ACHN (cell line): ENCODE measurements around the gene SAMD11.
"Not testable (repeated sequence)": the region's sequence is repeated elsewhere in the genome, so short reads cannot be mapped to it uniquely, and the experiment has no call there.

Experiments
- DNase-seq: peaks from one replicate; pipeline ENCODE4 v3.0.0-alpha.2; 2015
- in situ Hi-C: cut with HindIII; loops from 2 replicates; pipeline ENCODE4 v1.10.0; 2017; ENCODE audit warnings: low sequenced_read_pairs, low pct_ligation_motif_present, low pct_unique_long_range_greater_than_20kb

The SAMD11 gene

DNA sequence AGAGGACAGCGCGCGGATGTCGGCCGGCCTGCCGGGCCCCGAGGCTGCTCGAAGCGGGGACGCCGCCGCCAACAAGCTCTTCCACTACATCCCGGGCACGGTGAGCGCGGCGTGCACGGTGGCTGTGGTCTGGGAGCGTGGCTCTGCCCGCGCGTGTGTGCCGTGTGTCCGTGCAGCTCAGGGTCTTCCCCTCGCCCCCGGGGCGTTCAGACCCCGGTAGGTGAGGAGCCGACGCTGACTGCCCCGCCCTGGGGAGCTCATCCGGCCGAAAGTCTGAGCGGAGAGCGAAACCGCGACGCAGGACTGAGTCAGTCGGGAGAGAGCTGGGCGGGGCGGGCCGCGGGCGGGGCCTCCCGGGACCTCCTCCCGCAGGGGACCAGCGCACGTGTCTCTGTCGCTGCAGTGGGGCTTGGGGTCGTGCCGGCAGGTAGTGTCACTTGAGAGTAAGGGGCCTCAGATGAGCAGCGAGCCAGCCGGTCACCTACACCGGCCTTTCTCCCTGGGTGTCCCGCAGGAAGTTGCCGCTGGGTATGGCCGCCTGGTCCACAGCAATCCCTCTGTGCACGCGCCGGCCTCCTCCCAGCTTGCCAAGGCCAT, 43.1 kb downstream of the SAMD11 start:
- in situ Hi-C loops: no loop called here
- peak; percentile 77 for DNase-seq

DNA sequence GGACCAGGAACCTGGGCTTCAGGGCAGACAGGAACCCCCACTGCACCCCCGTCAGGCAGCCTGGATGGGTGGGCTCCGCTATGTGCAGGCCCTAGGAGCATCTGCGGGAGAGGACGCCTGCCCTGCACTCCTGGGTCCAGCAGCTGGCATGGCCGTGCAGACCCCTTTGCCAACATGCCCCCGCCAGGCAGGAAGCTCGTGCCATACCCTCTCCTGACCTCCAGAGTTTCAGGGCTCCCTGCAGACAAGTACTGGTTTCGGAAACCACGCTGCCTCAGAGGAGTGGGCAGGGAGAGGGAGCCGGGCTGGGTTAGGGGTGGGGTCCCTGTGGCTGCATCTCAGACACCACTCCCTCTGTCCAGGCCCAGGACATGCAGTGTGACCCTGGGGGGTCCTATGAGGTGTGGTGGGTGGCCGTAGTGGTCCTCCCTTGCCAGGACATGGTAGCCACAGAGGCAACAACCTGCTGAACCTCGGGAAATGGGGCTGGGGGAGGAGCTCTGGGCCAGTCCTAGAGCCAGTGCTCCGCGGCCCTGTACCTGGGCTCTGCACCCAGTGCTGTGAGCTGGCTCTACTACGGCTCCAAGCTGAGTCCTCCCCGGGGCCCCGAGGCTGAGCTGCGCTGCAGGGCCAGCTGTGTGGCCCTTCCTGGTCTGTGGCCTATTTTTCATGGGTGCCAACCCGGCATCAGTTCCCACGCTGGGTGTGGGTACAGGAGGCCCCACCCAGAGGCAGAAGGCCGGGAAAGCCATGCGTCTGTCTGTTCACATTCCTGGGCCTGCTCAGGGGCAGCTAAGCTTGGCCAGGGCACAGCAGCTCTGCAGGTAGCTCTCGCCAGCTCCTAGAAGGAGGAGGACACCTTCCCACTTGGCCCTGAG, 44.0 kb downstream of the SAMD11 start:
- in situ Hi-C loops: no loop called here
- no peak for DNase-seq

DNA sequence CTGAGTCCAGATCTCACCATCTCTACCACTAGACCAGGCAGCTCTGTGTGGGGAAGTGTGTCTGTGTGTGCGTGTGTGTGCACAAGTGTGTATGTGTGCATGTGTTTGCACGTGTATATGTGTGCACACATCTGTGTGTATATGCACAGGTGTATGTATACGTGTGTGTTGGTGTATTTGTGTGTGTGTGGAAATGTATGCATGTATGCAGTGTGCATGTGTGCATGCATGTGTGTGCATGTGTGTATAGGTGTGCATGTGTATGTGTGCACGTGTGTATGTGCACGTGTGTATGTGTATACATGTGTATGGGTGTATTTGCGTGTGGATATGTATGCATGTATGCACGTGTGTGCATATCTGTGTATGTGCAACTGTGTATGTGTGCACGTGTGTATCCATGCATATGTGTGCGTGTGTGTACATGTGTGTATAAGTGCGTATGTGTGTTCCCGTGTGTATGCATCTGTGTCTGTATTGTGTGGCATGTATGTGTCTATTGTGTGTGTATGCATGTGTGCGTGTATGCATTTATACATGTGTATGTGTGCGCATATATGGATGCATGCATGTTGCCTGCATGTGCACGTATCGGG, 45.6 kb downstream of the SAMD11 start:
- in situ Hi-C loops: no loop called here
- DNase-seq: no peak

DNA sequence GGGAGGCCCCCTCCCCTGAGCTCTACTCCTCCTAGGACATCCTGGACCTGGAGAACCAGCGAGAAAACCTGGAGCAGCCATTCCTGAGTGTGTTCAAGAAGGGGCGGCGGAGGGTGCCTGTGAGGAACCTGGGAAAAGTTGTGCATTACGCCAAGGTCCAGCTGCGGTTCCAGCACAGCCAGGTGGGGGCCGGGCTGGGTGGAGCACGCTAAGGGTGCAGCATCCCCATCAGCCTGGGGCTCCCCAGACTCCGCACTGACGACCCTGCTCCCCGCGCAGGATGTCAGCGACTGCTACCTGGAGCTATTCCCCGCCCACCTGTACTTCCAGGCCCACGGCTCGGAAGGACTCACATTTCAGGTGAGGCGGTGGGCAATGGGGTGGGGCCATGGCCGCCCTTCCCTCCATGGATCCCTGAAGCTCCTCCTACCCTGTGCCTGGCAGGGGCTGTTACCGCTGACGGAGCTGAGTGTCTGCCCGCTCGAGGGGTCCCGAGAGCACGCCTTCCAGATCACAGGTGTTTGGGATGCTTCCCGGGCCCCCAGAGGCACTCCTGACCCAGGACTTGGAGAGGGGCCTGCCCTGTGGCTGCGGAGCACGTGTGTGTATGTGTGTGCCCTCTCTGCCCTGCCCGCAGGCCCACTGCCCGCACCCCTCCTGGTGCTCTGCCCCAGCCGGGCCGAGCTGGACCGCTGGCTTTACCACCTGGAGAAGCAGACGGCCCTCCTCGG, 46.7 kb downstream of the SAMD11 start:
- in situ Hi-C loops: no loop called here
- no peak for DNase-seq

DNA sequence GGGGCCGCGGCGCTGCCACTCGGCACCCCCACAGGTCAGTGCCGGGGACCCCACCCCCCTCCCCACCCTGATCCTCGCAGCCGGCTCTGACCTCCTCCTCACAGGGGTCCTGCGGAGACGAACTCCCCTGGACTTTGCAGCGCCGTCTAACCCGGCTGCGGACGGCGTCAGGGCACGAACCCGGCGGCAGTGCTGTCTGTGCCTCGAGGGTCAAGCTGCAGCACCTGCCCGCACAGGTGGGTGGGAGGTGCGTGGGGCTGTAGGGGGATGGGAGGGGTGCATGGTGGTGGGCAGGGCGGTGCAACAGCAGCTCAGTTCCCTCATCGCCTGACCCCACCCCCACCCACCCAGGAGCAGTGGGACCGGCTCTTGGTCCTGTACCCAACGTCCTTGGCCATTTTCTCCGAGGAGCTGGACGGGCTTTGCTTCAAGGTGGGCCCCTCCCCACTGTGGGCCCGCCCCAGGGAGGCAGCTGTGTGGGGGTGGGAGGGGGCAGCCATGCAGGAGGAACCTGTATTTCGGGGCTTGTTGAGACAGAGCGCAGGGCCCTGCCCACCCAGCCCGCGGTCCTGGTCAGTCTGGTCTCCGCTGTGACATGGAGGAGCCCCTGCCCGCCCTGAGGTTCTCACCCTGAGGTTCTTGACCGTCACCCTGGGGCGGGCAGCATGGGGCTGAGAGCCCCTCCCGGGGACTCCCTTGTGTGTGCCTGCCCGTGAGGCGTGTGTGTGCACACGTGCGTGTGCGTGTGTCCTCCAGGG, 47.4 kb downstream of the SAMD11 start:
- in situ Hi-C loops: no loop called here
- no peak for DNase-seq

DNA sequence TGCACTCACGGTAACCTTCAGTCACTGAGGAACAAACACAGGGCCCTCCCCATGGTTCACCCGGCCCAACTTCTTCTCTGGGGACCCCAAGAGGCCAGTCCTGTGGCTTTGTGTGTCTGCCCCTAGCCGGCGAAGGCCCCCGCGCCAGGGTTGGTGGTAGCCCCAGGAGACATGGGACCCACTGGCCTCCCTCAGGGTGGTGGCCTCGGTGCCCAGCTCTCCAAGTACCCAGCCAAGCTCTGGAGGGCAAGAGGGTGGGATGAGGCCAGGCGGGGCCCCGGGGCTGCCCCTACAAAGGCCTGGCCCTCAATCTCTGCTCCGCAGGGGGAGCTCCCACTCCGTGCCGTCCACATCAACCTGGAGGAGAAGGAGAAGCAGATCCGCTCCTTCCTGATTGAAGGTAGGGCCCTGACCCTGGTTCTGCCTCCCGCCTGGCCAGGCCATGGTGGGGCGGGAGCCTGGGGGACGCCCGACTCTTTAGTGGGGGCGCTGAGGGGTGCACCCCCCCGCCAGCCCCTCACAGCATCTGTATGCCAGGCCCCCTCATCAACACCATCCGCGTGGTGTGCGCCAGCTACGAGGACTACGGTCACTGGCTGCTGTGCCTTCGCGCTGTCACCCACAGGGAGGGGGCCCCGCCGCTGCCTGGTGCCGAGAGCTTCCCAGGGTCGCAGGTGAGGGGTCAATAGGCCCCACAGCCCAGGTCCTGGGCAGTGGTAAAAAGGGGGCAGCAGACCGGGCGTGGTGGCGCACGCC, 48.2 kb downstream of the SAMD11 start:
- in situ Hi-C loops: no loop called here
- no peak for DNase-seq

DNA sequence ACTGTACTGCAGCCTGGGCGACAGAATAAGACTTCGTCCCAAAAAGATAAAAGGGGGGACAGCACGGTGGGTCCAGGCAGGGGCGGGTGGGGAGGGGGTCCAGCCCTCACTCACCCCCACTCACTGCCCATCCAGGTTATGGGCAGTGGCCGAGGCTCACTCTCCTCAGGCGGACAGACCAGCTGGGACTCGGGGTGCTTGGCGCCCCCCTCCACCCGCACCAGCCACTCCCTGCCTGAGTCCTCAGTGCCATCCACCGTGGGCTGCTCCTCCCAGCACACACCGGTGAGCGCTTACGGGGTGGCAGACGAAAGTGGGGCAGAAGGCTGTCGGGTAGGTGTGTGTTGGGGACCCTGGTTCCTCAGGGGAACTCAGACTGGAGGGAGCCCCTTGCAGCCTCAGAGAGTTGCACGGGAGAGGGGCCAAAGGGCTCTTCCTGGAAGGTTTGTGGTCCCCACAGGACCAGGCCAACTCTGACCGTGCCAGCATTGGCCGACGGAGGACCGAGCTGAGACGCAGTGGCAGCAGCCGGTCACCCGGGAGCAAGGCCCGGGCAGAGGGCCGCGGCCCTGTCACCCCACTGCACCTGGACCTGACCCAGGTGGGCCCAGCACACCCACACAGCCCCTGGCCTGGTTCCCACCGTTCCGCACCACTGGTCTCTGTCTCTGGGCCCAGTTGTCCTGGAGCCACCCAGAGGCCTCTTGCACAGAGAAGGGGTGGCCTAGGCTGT, 49.2 kb downstream of the SAMD11 start:
- in situ Hi-C loops: no loop called here
- no peak for DNase-seq

DNA sequence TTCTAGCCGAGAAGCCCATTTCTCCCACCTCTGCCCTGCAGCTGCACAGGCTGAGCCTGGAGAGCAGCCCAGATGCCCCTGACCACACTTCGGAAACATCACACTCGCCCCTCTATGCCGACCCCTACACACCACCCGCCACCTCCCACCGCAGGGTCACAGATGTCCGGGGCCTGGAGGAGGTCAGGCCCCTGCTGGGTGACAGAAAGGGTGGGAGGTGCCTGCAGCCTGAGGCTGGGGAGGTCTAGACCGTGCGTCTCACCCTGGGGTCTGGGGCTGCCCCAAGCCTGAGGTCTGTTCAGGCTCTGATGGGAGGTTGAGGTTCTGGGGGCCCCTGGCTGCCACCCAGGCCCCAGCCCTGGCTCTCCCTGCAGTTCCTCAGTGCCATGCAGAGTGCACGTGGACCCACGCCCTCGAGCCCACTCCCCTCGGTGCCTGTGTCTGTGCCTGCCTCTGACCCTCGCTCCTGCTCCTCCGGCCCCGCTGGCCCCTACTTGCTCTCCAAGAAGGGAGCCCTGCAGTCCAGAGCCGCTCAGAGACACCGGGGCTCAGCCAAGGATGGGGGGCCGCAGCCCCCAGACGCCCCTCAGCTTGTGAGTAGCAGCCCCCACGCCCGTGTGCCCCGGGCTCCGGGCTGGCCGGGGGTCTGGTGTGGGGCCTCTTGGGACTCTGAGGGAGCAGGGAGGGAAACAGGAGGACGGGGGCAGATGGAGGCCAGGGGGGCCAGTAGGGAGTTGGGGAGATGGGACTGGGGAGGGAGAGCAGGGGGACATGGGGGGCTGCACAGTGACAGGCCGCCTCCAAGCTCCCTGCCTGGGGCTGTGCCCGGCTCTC, 50.0 kb downstream of the SAMD11 start:
- no peak for DNase-seq
- in situ Hi-C loops: no loop called here

DNA sequence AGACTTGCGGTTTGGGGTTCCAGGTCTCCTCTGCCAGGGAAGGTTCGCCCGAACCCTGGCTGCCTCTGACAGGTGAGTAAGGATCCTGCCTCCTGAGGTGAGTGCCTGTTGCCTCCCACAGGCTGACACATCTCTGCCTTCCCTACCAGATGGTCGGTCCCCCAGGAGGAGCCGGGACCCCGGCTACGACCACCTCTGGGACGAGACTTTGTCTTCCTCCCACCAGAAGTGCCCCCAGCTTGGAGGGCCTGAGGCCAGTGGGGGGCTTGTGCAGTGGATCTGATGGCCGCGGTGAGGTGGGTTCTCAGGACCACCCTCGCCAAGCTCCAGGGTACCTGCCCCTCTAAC, 50.5 kb downstream of the SAMD11 start:
- no peak for DNase-seq
- in situ Hi-C loops: no loop called here

DNA sequence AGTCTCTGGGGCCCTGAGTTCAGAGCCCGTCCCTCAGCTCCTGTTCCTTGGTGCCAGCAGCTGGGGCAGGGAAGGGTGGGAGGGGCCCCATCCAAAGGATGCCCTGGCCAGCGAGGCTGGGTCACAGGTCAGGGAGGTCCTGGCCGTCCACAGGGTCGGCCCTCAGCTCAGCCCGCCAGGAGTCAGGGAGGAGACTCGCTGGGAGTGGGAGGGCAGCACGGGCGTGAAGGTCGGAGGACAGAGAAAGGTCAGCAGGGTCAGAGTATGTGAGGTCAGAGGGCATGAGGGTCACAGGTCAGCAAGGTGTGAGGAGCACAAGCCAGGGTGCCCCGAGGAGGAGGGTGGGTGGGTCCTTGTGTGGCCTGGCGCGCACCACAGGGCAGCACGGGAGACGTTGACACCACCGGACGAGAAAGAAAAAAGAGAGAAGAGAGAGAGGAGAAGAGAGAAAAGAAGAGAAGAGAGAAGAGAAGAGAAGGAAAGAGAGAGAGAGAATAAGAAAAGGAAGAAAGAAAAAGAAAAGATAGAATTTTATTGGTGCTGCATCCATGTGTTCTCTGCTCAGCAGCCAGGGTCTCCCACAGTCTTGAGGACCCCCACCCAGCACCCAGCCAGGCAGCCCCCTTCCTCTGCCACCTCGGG, 51.1 kb downstream of the SAMD11 start:
- in situ Hi-C loops: no loop called here
- no peak for DNase-seq

DNA sequence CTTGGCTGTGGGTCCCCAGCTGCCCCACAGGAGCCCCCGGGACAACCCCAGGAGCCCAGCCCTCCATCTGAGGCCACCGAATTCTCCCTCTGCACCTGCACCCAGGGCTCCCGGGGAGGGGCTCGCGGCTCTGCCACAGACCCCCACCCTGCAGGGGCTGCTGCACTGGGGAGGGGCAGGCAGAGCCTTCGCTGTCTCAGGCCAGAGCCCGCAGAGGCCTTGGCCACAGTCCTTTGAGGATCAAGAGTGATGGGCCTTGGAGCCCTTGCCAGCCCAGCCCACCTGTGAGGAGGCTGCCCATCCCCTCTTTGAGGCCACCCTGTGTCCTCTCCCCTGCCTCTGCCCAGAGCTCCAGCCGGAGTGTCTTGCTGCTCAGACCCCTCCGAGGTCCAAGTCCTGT, 51.6 kb downstream of the SAMD11 start:
- no peak for DNase-seq
- in situ Hi-C loops: no loop called here

DNA sequence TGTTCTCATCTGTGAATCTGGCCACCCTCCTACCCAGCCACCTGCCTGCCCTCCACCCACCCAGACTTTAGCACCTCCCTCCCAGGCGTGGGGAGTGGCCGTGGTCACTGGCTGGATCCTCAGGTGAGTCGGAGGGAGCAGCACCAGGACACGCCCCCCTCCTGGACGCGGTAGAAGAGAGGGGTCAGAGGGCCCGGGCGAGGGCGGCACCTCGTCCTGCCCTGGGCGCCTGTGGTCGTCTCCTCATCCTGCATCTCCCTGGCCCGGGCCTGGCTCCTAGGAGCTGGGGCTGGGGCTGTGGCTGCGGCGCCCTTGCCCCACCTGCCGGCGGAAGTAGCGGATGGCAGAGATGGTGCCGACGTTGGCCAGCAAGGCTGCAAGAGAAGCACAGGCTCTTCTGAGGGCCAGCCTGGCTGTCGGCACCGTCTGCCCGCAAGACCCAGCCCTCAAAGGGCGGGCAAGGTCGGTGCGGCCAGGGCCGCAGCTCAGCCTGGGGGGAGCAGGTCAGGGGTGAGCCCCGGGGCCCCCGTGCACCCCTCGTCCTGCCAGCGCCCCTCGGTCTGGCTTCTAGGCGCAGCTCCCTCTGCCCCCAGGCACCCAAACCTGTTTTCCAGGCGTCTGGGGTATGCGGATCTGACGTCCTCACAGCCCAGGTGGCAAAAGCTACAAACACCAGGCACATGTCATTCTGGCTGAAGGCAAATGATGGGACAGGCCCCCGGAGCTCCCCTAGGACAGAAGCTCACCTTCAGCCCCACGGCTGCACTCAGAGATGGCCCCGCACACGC, 52.4 kb downstream of the SAMD11 start:
- peak; percentile 84 for DNase-seq
- in situ Hi-C loops: no loop called here

DNA sequence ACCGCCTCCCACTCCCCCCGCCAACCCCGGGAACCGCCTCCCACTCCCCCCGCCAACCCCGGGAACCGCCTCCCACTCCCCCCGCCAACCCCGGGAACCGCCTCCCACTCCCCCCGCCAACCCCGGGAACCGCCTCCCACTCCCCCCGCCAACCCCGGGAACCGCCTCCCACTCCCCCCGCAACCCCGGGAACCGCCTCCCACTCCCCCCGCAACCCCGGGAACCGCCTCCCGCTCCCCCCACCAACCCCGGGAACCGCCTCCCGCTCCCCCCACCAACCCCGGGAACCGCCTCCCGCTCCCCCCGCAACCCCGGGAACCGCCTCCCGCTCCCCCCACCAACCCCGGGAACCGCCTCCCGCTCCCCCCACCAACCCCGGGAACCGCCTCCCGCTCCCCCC, 53.1 kb downstream of the SAMD11 start:
- DNase-seq, in situ Hi-C loops: not testable (repeated sequence)

DNA sequence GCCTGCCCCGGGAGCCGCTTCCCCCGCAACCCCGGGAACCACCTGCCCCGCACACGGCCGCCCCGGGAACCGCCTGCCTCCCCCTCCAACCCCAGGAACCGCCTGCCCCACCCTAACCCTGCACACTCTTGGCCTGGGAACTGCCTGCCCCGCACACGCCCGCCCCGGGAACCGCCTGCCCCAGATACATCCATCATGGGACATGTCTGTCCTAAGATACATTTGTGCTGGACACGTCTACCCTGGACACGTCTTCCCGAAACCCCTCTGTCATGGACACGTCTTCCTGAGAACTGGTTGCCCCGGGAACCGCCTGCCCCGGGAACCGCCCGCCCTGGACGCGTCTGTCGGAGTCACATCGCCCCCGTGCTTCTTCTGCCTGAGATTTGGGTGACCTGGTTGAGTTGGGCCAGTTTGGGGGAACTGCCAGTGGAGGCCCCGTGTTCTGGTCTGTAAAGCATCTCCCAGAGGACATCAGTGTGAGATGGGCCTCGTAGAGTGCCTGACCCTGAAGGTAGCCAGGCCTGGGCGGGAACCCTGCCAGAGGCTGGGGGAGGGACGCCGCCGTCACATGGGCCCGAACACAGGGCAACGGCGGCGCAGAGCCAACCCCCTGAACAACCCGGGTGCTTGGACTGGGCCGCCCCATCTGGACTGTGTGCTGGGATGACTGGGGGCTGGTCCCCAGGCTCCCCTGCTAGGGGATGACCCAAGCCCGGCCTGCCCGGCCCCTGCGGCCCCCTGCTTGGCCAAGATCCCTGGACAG, 54.5 kb downstream of the SAMD11 start:
- in situ Hi-C loops: no loop called here
- DNase-seq: no peak
